Transverse colon (tissue), 4 donors: Measurements from ENCODE around the gene MED15. TPM values are rescaled to one million over a fixed set of nuclear protein-coding genes. Genes with fewer than 3 reads are reported as not detected.

ENCODE experiments used
- DNase-seq: peaks from one replicate; pipeline ENCODE4 v3.0.0-alpha.2; 2019
- H3K27ac ChIP-seq, 4 donors: fragments of 200-600 bp; sonication (generic); 2 replicates each; pipeline ENCODE4 v1.5.1; 2016 to 2018; ENCODE audit warnings: inconsistent platforms in 4 of 4
- H3K27me3 ChIP-seq: fragments of 200-600 bp; sonication (generic); 2 replicates; pipeline ENCODE4 v1.5.1; 2017; ENCODE audit warnings: inconsistent platforms
- H3K36me3 ChIP-seq, 4 donors: fragments of 200-600 bp; sonication (generic); 2 replicates each; pipeline ENCODE4 v1.5.1; 2017 to 2019; ENCODE audit warnings: inconsistent platforms in 4 of 4
- H3K4me1 ChIP-seq, 4 donors: fragments of 200-600 bp; sonication (generic); 2 replicates each; pipeline ENCODE4 v1.5.1; 2017 to 2020; ENCODE audit warnings: inconsistent platforms in 4 of 4
- H3K4me3 ChIP-seq, 4 donors: fragments of 200-600 bp; sonication (generic); 1 replicate in 1 of 4; 2 replicates in 3 of 4; pipeline versions ENCODE4 v1.5.1 to v1.6.1; 2017 to 2019; ENCODE audit warnings: inconsistent platforms in 4 of 4
- H3K9me3 ChIP-seq, 2 donors: fragments of 200-600 bp; sonication (generic); 2 replicates each; pipeline ENCODE4 v1.5.1; 2017 to 2019; ENCODE audit warnings: inconsistent platforms in 2 of 2
- EP300 ChIP-seq: sonication (generic); formaldehyde crosslinking; IDR thresholded peaks from one replicate; pipeline ENCODE4 v1.6.1; 2017; ENCODE audit warnings: antibody characterized with exemption, low read depth
- POLR2A ChIP-seq: fragments of 450-650 bp; IDR thresholded peaks from one replicate; pipeline ENCODE4 v1.6.1; 2016; ENCODE audit warnings: antibody characterized with exemption, mild to moderate bottlenecking, moderate library complexity
- POLR2AphosphoS5 ChIP-seq, 3 donors: sonication (generic); formaldehyde crosslinking; IDR thresholded peaks; one replicate each; pipeline ENCODE4 v1.6.1; 2016; ENCODE audit warnings: antibody characterized with exemption in 3 of 3
- WGBS, 2 donors: methylation state at CpG; one replicate each; pipeline ENCODE4 v1.1.5; 2018; ENCODE audit warnings: low coverage in 1 of 2; 5-methylcytosine and 5-hydroxymethylcytosine counted together
- in situ Hi-C, 4 donors: fragments of 200-750 bp; cut with MboI; loops; one replicate each; pipeline versions ENCODE4 v1.15.0 to v1.15.1; 2017; ENCODE audit warnings: low sequenced_read_pairs in 3 of 4, low pct_ligation_motif_present in 1 of 4, low pct_unique_long_range_greater_than_20kb in 1 of 4
- intact Hi-C: fragments of 100-400 bp; cut with DNase I; formaldehyde crosslinking; loops from one replicate; pipeline ENCODE4 v1.15.1; 2023; ENCODE audit warnings: low total_unique reads
- total RNA-seq, 4 donors: library from RNA; depleted of rRNA; stranded (reverse); fragments of >200 nt; gene quantifications; one replicate each; pipeline ENCODE4 v1.1.0, GENCODE V29; 2016
- TF ChIP-seq, protein P1 (sequence below), 5 experiments: fragments of 200-600 bp in 3 of 5; fragments of 450-650 bp in 2 of 5; sonication (generic) in 3 of 5; IDR thresholded peaks; 1 replicate in 2 of 5; 2 replicates in 3 of 5; pipeline ENCODE4 v1.5.1; 2016 to 2017; ENCODE audit warnings: antibody characterized with exemption in 5 of 5, inconsistent platforms in 3 of 5, mild to moderate bottlenecking in 2 of 5, moderate library complexity in 1 of 5

Gene MED15
- total RNA-seq, 4 donors from 2014 or later = 70.3 to 211 (median 116) TPM

DNA sequence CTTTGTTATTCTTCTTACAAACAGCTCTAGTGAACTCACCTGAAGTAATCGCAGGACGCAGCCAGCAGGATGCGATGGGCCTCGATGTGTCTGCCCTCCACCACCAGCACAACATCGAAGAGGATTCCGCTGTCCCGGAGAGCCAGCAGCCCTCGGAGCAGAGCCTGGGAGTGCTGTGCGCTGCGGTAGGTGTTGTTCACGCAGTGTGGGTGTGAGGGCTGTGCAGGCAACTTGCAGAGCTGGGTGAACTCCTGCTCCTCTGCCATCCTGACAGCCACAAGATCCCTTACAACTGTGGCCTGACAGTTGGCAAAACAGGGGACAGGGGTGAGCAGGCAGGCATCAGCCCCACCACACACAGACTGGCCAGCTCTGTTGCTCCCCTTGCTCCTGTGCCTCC is 18.5 kb upstream of the MED15 start:
- intact Hi-C loops = no loop called here
- no peak for DNase-seq
- Histone ChIP-seq H3K4me1 (peaks cover 0 to 9% (median 0%) of the 10 kb centered on the region in 4 donors), H3K27ac (no peak overlapping the region), H3K27me3 (no peaks in the 10 kb centered on the region), H3K36me3 (no peaks in the 10 kb centered on the region), H3K9me3 (no peaks in the 10 kb centered on the region), H3K4me3 (no peak overlapping the region)
- TF ChIP-seq, protein P1, sequence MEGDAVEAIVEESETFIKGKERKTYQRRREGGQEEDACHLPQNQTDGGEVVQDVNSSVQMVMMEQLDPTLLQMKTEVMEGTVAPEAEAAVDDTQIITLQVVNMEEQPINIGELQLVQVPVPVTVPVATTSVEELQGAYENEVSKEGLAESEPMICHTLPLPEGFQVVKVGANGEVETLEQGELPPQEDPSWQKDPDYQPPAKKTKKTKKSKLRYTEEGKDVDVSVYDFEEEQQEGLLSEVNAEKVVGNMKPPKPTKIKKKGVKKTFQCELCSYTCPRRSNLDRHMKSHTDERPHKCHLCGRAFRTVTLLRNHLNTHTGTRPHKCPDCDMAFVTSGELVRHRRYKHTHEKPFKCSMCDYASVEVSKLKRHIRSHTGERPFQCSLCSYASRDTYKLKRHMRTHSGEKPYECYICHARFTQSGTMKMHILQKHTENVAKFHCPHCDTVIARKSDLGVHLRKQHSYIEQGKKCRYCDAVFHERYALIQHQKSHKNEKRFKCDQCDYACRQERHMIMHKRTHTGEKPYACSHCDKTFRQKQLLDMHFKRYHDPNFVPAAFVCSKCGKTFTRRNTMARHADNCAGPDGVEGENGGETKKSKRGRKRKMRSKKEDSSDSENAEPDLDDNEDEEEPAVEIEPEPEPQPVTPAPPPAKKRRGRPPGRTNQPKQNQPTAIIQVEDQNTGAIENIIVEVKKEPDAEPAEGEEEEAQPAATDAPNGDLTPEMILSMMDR (IDR thresholded peaks at IDR 0.05) = no peak
- TF ChIP-seq POLR2AphosphoS5 (IDR thresholded peaks at IDR 0.05) (no peak), POLR2A (no peak), EP300 (no peak)
- 88% methylated on average over 11 of the region's 11 CpGs; no CpG with 5 or more reads in 1 of the 2 donors for WGBS, 2 donors
- in situ Hi-C loops = no loop called here

DNA sequence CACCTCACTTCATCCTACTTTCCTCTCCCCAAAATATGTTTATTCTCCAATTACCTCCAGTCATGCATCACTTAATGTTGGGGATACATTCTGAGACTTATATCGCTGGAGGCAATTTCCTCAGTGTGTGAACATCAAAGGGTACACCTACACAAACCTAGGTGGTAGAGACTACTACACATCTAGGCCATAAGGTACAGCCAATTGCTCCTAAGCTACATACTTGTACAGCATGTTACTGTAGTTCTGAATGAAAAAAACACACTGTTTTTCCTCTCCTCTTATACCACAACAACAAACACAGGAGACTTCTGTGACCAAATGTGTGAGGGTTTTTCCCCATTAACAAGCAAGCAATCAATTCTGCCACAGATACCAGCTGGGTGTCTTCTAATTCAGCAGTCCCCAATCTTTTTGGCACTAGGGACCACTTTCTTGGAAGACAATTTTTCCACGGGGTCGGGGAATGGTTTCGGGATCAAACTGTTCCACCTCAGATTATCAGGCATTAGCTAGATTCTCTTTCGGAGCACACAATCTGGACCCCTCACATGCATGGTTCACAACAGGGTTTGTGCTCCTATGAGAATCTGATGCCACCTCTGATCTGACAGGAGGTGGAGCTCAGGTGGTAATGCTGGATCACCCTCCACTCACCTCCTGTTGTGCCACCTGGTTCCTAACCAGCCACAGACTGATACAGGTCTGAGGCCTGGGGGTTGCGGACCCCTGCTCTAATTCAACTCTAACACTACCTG is 17.0 kb upstream of the MED15 start:
- Histone ChIP-seq H3K9me3 (no peaks in the 10 kb centered on the region), H3K36me3 (no peaks in the 10 kb centered on the region), H3K27ac (no peak overlapping the region), H3K4me3 (no peak overlapping the region), H3K27me3 (no peaks in the 10 kb centered on the region), H3K4me1 (peaks cover 6 to 18% (median 9%) of the 10 kb centered on the region in 4 donors)
- no peak for DNase-seq
- TF ChIP-seq POLR2AphosphoS5 (IDR thresholded peaks at IDR 0.05) (no peak), POLR2A (no peak), EP300 (no peak)
- TF ChIP-seq, protein P1 (IDR thresholded peaks at IDR 0.05) = no peak
- WGBS, 2 donors = 87 to 97% methylated on average over 3 to 6 of the region's 6 CpGs
- in situ Hi-C loops (no loop called here), intact Hi-C loops (no loop called here)

DNA sequence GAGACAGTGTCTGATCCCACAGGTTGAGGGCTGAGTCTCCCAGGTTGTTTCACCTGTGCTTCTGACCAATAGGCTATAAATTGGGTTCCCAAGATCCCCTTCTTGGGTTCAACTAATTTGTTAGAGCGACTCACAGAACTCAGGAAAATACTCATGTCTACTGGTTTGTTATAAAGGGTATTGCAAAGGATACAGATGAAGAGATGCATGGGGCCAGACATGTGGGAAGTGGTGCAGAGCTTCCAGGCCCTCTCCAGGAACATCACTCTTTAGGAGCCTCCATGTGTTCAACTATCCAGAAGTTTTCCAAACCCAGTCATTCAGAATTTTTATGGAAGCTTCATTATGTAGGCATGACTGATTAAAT is 16.5 kb upstream of the MED15 start:
- no peaks in the 10 kb centered on the region for H3K9me3 ChIP-seq
- peaks cover 6 to 18% (median 9%) of the 10 kb centered on the region in 4 donors for H3K4me1 ChIP-seq
- in situ Hi-C loops = no loop called here
- H3K4me3 ChIP-seq = no peak overlapping the region
- no peak for DNase-seq
- TF ChIP-seq POLR2A (no peak), EP300 (no peak), POLR2AphosphoS5 (IDR thresholded peaks at IDR 0.05) (no peak)
- TF ChIP-seq, protein P1 (IDR thresholded peaks at IDR 0.05) = no peak
- H3K27me3 ChIP-seq = no peaks in the 10 kb centered on the region
- H3K27ac ChIP-seq = no peak overlapping the region
- 83 to 100% methylated on average over 1 of the region's 1 CpG for WGBS, 2 donors
- intact Hi-C loops = no loop called here
- H3K36me3 ChIP-seq = no peaks in the 10 kb centered on the region

DNA sequence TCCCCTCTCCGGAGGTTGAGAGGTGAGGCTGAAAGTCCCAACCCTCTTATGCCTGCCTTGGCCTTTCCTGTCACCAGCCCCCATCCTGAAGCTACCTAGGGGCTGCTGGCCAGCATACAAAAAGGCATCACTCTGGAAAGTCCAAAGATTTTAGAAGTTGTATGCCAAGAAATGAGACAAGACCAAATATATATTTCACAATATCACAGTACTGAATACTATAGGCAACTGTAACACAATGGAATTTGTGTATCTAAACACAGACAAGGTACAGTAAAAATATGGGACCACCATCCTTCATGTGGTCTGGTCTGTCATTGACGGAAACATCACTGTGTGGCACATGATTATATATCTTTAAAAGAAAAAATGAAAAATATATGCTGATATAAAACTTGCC is 16.1 kb upstream of the MED15 start:
- TF ChIP-seq EP300 (no peak), POLR2A (no peak), POLR2AphosphoS5 (IDR thresholded peaks at IDR 0.05) (no peak)
- TF ChIP-seq, protein P1 (IDR thresholded peaks at IDR 0.05) = no peak
- intact Hi-C loops = no loop called here
- Histone ChIP-seq H3K36me3 (no peaks in the 10 kb centered on the region), H3K9me3 (no peaks in the 10 kb centered on the region), H3K4me3 (no peak overlapping the region), H3K4me1 (peaks cover 6 to 18% (median 9%) of the 10 kb centered on the region in 4 donors), H3K27me3 (no peaks in the 10 kb centered on the region), H3K27ac (no peak overlapping the region)
- WGBS, 2 donors = 98% methylated on average over 2 of the region's 2 CpGs; no CpG with 5 or more reads in 1 of the 2 donors
- in situ Hi-C loops = no loop called here
- DNase-seq = no peak
